ENCODE results near the gene FBXO22. TPM values are rescaled to one million over a fixed set of nuclear protein-coding genes. Genes with fewer than 3 reads are reported as not detected.
"Not testable (repeated sequence)": the region's sequence is repeated elsewhere in the genome, so short reads cannot be mapped to it uniquely, and the experiment has no call there.

The FBXO22 gene
- total and polyA plus RNA-seq, 2 donors, result 14.0 to 23.3 TPM

DNA sequence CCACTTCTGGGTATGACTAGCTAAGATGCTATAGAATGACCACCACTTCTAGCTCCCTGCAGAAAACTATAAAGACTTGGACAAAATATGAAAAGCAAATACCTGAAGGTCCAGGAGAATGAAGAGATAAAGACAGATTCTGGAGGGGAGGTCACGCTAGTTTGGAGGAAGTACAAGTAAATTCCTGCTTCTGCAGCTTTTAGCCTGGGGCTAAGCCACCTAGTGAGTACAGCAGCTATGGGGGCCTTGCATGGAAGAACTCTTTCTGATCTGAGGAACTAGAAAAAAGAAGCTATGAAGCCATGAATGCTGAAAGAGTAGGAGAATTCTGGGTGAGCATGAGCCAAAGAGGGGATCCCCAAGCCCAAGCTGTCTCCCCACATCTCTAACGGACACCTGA, 78.8 kb downstream of the FBXO22 start:
- no peaks in the 10 kb centered on the region for H3K4me1 ChIP-seq (ENCODE audit: control insufficient read depth in 2 of 2, insufficient read depth in 2 of 2, low read length in 2 of 2)
- WGBS, result 97% methylated on average over 2 of the region's 2 CpGs

DNA sequence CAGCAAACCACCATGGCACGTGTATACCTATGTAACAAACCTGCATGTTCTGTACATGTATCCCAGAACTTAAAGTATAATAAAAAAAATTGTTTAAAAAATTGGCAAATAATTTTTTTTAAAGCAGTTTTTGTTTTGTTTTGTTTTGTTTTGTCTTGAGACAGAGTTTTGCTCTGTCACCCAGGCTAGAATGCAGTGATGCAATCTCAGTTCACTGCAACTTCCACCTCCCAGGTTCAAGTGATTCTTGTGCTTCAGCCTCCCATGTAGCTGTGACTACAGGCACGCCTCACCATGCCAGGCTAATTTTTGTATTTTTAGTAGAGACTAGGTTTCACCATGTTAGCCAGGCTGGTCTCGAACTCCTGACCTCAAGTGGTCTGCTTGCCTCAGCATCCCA, 81.0 kb downstream of the FBXO22 start:
- not testable (repeated sequence) for H3K9me3 ChIP-seq (ENCODE audit: control insufficient read depth in 2 of 2, insufficient read depth in 1 of 2, low read length in 1 of 2); DNase-seq (ENCODE audit: low read depth in 6 of 9, low spot score in 9 of 9); H3K4me1 ChIP-seq (ENCODE audit: control insufficient read depth in 2 of 2, insufficient read depth in 2 of 2, low read length in 2 of 2); H3K4me3 ChIP-seq (ENCODE audit: low read length in 2 of 2); H3K27ac ChIP-seq (ENCODE audit: low read depth in 1 of 2, low read length in 1 of 2); H3K36me3 ChIP-seq (ENCODE audit: control insufficient read depth in 2 of 2, insufficient read depth in 2 of 2, low read length in 1 of 2); H3K27me3 ChIP-seq (ENCODE audit: control insufficient read depth in 2 of 2, insufficient read depth in 1 of 2, low read length in 1 of 2)
- WGBS, result 97% methylated on average over 3 of the region's 3 CpGs

More for the DNA sequence above, 78.8 kb downstream of the FBXO22 start:
- no peaks in the 10 kb centered on the region for H3K9me3 ChIP-seq (ENCODE audit: control insufficient read depth in 2 of 2, insufficient read depth in 1 of 2, low read length in 1 of 2)
- no peaks in the 10 kb centered on the region for H3K27me3 ChIP-seq (ENCODE audit: control insufficient read depth in 2 of 2, insufficient read depth in 1 of 2, low read length in 1 of 2)
- H3K27ac ChIP-seq (ENCODE audit: low read depth in 1 of 2, low read length in 1 of 2), result no peak overlapping the region
- H3K36me3 ChIP-seq (ENCODE audit: control insufficient read depth in 2 of 2, insufficient read depth in 2 of 2, low read length in 1 of 2), result no peaks in the 10 kb centered on the region
- DNase-seq (ENCODE audit: low read depth in 6 of 9, low spot score in 9 of 9), result no peak
- H3K4me3 ChIP-seq (ENCODE audit: low read length in 2 of 2), result no peak overlapping the region

DNA sequence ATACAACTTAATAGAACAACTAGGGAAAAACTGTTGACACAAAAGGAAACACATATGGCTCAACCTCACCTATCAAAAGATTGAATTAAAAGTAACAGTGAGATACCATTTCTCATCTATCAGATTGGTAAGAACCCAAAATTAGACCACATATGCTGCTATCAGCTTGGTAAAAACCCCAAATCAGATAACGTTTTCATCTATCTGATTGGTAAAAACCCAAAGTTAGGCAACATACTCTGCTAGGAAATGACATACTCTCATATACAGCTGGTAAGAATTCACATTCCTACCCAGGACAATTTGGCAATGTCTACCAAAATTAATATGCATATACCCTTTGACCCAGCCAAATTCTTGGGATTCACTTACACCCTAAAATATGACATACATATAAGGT, 82.3 kb downstream of the FBXO22 start:
- DNase-seq (ENCODE audit: low read depth in 6 of 9, low spot score in 9 of 9), result no peak
- no peak overlapping the region for H3K4me3 ChIP-seq (ENCODE audit: low read length in 2 of 2)
- H3K27ac ChIP-seq (ENCODE audit: low read depth in 1 of 2, low read length in 1 of 2), result no peak overlapping the region
- no peaks in the 10 kb centered on the region for H3K27me3 ChIP-seq (ENCODE audit: control insufficient read depth in 2 of 2, insufficient read depth in 1 of 2, low read length in 1 of 2)
- H3K36me3 ChIP-seq (ENCODE audit: control insufficient read depth in 2 of 2, insufficient read depth in 2 of 2, low read length in 1 of 2), result no peaks in the 10 kb centered on the region
- 86% methylated on average over 1 of the region's 1 CpG for WGBS
- H3K4me1 ChIP-seq (ENCODE audit: control insufficient read depth in 2 of 2, insufficient read depth in 2 of 2, low read length in 2 of 2), result no peaks in the 10 kb centered on the region
- H3K9me3 ChIP-seq (ENCODE audit: control insufficient read depth in 2 of 2, insufficient read depth in 1 of 2, low read length in 1 of 2), result no peaks in the 10 kb centered on the region

DNA sequence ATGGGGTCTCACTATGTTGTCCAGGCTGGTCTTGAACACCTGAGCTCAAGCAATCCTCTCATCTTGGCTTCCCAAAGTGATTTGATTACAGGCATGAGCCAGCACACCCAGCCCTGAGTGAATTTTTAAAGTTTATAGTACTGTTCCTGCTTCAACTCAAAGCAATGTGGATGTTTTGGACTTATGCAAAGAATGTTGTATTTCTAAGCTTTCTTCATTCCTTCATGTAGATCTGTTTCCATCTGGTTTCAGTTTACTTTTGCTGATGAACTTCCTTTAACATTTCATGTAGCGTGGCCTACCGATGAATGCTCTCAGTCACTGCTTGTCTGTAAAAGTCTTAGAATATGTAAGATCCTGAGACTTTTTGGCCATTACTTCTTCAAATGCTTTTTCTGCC, 85.4 kb downstream of the FBXO22 start:
- no peaks in the 10 kb centered on the region for H3K27me3 ChIP-seq (ENCODE audit: control insufficient read depth in 2 of 2, insufficient read depth in 1 of 2, low read length in 1 of 2)
- WGBS, result 94% methylated on average over 2 of the region's 2 CpGs
- H3K9me3 ChIP-seq (ENCODE audit: control insufficient read depth in 2 of 2, insufficient read depth in 1 of 2, low read length in 1 of 2), result no peaks in the 10 kb centered on the region
- no peak for DNase-seq (ENCODE audit: low read depth in 6 of 9, low spot score in 9 of 9)
- H3K4me3 ChIP-seq (ENCODE audit: low read length in 2 of 2), result no peak overlapping the region
- H3K27ac ChIP-seq (ENCODE audit: low read depth in 1 of 2, low read length in 1 of 2), result no peak overlapping the region
- no peaks in the 10 kb centered on the region for H3K36me3 ChIP-seq (ENCODE audit: control insufficient read depth in 2 of 2, insufficient read depth in 2 of 2, low read length in 1 of 2)
- no peaks in the 10 kb centered on the region for H3K4me1 ChIP-seq (ENCODE audit: control insufficient read depth in 2 of 2, insufficient read depth in 2 of 2, low read length in 2 of 2)

DNA sequence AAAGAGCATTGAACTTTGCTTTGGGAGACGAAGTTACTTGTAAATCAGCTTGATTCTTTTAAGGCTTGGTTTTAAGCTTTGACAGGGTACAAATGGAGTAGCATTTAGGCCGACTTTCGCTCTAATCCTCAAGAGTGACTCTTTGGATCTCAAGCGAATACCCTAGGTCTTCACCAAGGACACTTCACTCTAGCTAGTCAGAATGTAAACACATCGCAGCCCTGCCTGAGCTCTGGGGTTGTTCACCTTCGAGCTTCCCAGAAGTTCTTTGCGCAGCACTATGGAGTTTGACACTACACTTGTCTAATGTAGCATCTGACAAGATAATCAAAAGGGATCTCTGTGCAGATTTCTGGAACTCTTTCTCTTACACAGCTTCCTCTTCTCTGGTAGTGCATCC, 86.2 kb downstream of the FBXO22 start:
- no peaks in the 10 kb centered on the region for H3K9me3 ChIP-seq (ENCODE audit: control insufficient read depth in 2 of 2, insufficient read depth in 1 of 2, low read length in 1 of 2)
- no peak overlapping the region for H3K27ac ChIP-seq (ENCODE audit: low read depth in 1 of 2, low read length in 1 of 2)
- 98% methylated on average over 7 of the region's 7 CpGs for WGBS
- H3K4me1 ChIP-seq (ENCODE audit: control insufficient read depth in 2 of 2, insufficient read depth in 2 of 2, low read length in 2 of 2), result no peaks in the 10 kb centered on the region
- no peaks in the 10 kb centered on the region for H3K36me3 ChIP-seq (ENCODE audit: control insufficient read depth in 2 of 2, insufficient read depth in 2 of 2, low read length in 1 of 2)
- H3K27me3 ChIP-seq (ENCODE audit: control insufficient read depth in 2 of 2, insufficient read depth in 1 of 2, low read length in 1 of 2), result no peaks in the 10 kb centered on the region
- no peak for DNase-seq (ENCODE audit: low read depth in 6 of 9, low spot score in 9 of 9)
- no peak overlapping the region for H3K4me3 ChIP-seq (ENCODE audit: low read length in 2 of 2)

Other genes with a start within 250 kb of the FBXO22 start
- gene CSPG4, start 191.0 kb upstream of the FBXO22 start, total RNA-seq, result 1.5 TPM
- gene CSPG4, start 191.0 kb upstream of the FBXO22 start, polyA plus RNA-seq, result 4.9 TPM
- gene UBE2Q2, start 60.4 kb upstream of the FBXO22 start, total RNA-seq, result 24.2 TPM
- gene UBE2Q2, start 60.4 kb upstream of the FBXO22 start, polyA plus RNA-seq, result 56.5 TPM
- 0.09 TPM for gene NRG4, start 108.5 kb downstream of the FBXO22 start, total RNA-seq
- 0.41 TPM for gene NRG4, start 108.5 kb downstream of the FBXO22 start, polyA plus RNA-seq
- 1.2 TPM for gene TMEM266, start 156.1 kb downstream of the FBXO22 start, total RNA-seq
- 1.2 TPM for gene TMEM266, start 156.1 kb downstream of the FBXO22 start, polyA plus RNA-seq

Measured in thymus (tissue), 11 donors.